OCI-LY7 (cell line): ENCODE results near the gene C10orf95. TPM values are rescaled to one million over a fixed set of nuclear protein-coding genes. Genes with fewer than 3 reads are reported as not detected.

Source experiments
- BruUV-seq: library from RNA; stranded (reverse); fragments of 400-500 nt; replicated peaks from 2 replicates; lab custom pipeline; 2021; lab: Mats Ljungman, UMichigan
- CTCF ChIA-PET: fragments of 300-600 bp; sonication (Branson Sonifier 250); formaldehyde crosslinking; loops from one replicate; lab custom pipeline; 2022; ENCODE audit warnings: antibody characterized with exemption; ENCODE audit not compliant: unreplicated experiment; lab: Charles Lee
- POLR2A ChIA-PET: fragments of 300-600 bp; sonication (Branson Sonifier 250); formaldehyde crosslinking; loops from one replicate; lab custom pipeline; 2022; ENCODE audit warnings: antibody characterized with exemption; lab: Charles Lee
- DNase-seq: peaks from one replicate; pipeline ENCODE4 v3.0.0-alpha.2; 2015; ENCODE audit warnings: low spot score
- H2AFZ ChIP-seq: fragments of 200-600 bp; sonication (generic), shearing (Covaris generic); 2 replicates; pipeline ENCODE4 v1.6.1; 2014; ENCODE audit warnings: mild to moderate bottlenecking, antibody characterized with exemption, low read length, moderate library complexity
- H3K27ac ChIP-seq: fragments of 200-600 bp; sonication (generic); 2 replicates; pipeline ENCODE4 v1.5.1; 2014; ENCODE audit warnings: mixed run types, low read depth, mild to moderate bottlenecking, moderate library complexity, low read length, inconsistent platforms; ENCODE audit not compliant: poor library complexity, severe bottlenecking
- H3K36me3 ChIP-seq: fragments of 200-600 bp; sonication (generic); 2 replicates; pipeline ENCODE4 v1.6.1; 2014; ENCODE audit warnings: mild to moderate bottlenecking, antibody characterized with exemption, low read length, moderate library complexity, mixed read lengths; ENCODE audit not compliant: insufficient read depth
- H3K4me1 ChIP-seq: fragments of 200-600 bp; sonication (generic); 2 replicates; pipeline ENCODE4 v1.5.1; 2014; ENCODE audit warnings: mild to moderate bottlenecking, low read length; ENCODE audit not compliant: insufficient read depth, poor library complexity, severe bottlenecking
- H3K4me2 ChIP-seq: fragments of 200-600 bp; sonication (generic); 2 replicates; pipeline ENCODE4 v1.6.1; 2014; ENCODE audit warnings: mild to moderate bottlenecking, low read length
- H3K4me3 ChIP-seq: fragments of 200-600 bp; sonication (generic); 2 replicates; pipeline ENCODE4 v1.5.1; 2014; ENCODE audit warnings: mild to moderate bottlenecking, low read depth, low read length; ENCODE audit not compliant: poor library complexity, severe bottlenecking
- H3K79me2 ChIP-seq: fragments of 200-600 bp; sonication (generic); 2 replicates; pipeline ENCODE4 v1.6.1; 2016; ENCODE audit warnings: low read depth, mild to moderate bottlenecking, low read length, moderate library complexity, mixed read lengths; ENCODE audit not compliant: insufficient read depth
- H3K9me2 ChIP-seq: fragments of 200-600 bp; sonication (generic); 2 replicates; pipeline ENCODE4 v1.6.1; 2016; ENCODE audit warnings: mild to moderate bottlenecking, low read length, mixed read lengths; ENCODE audit not compliant: insufficient read depth
- H3K9me3 ChIP-seq: fragments of 200-600 bp; sonication (generic); 2 replicates; pipeline ENCODE4 v1.6.1; 2014; ENCODE audit warnings: mild to moderate bottlenecking, mixed run types, low read length, mixed read lengths
- H4K20me1 ChIP-seq: fragments of 200-600 bp; sonication (generic); 2 replicates; pipeline ENCODE4 v1.6.1; 2014; ENCODE audit warnings: mild to moderate bottlenecking, antibody characterized with exemption, low read length, moderate library complexity, mixed read lengths; ENCODE audit not compliant: insufficient read depth
- CTCF ChIP-seq: fragments of 200-600 bp; sonication (generic); conservative IDR thresholded peaks from 2 replicates; pipeline ENCODE4 v1.5.1; 2014; ENCODE audit warnings: mild to moderate bottlenecking, antibody characterized with exemption, low read length, moderate library complexity, mixed read lengths
- EZH2phosphoT487 ChIP-seq: fragments of 200-600 bp; sonication (generic); IDR thresholded peaks from 2 replicates; pipeline ENCODE4 v1.6.1; 2018; ENCODE audit warnings: low read depth, borderline replicate concordance, mild to moderate bottlenecking, mixed run types, antibody characterized with exemption, low read length, moderate library complexity, mixed read lengths
- intact Hi-C: fragments of 100-400 bp; cut with micrococcal nuclease; formaldehyde crosslinking; loops from one replicate; pipeline ENCODE4 v1.10.0; 2022; ENCODE audit not compliant: unreplicated experiment
- total RNA-seq, 2 experiments: library from RNA; depleted of rRNA in 1 of 2; stranded (reverse); fragments of >200 nt in 1 of 2; shearing (Covaris generic) in 1 of 2; gene quantifications; 2 replicates each; pipeline ENCODE4 v1.2.3, GENCODE V29; 2014 to 2022

The C10orf95 gene
- total RNA-seq, 2 experiments from 2014 or later = 0.67 to 3.3 TPM

- H3K36me3 ChIP-seq = peaks cover 20% of the 10 kb centered on the region
- no peaks in the 10 kb centered on the region for H3K79me2 ChIP-seq
- CTCF ChIA-PET = no interaction called here
- no peaks in the 10 kb centered on the region for H3K4me1 ChIP-seq
- DNase-seq = no peak
- no peaks in the 10 kb centered on the region for H3K9me3 ChIP-seq
- POLR2A ChIA-PET = no interaction called here
- BruUV-seq = no TSS peak
- intact Hi-C loops = no loop called here
- H2AFZ ChIP-seq = no peak overlapping the region
- H3K4me3 ChIP-seq = no peak overlapping the region
- no peaks in the 10 kb centered on the region for H3K9me2 ChIP-seq
- no peak overlapping the region for H3K4me2 ChIP-seq
- H4K20me1 ChIP-seq = peaks cover 5% of the 10 kb centered on the region; the same call in 1 of the 2 replicates
- no peak overlapping the region for H3K27ac ChIP-seq
- no peak for TF ChIP-seq EZH2phosphoT487
- no peak for TF ChIP-seq CTCF
Measured at GRCh38 chr10:102405108-102405571, 46.2 kb downstream of the C10orf95 start.

- Histone ChIP-seq H4K20me1 (peaks cover 1% of the 10 kb centered on the region; the same call in 1 of the 2 replicates), H2AFZ (no peak overlapping the region), H3K27ac (no peak overlapping the region), H3K9me2 (no peaks in the 10 kb centered on the region), H3K4me1 (peaks cover 5% of the 10 kb centered on the region), H3K36me3 (peaks cover 25% of the 10 kb centered on the region), H3K4me2 (no peak overlapping the region), H3K4me3 (no peak overlapping the region), H3K79me2 (no peaks in the 10 kb centered on the region), H3K9me3 (no peaks in the 10 kb centered on the region)
- CTCF ChIA-PET = interaction anchor here (0.6 kb wide), 1 partner anchor 68 kb away, joined by 4 read pairs; no protein-coding TSS in a partner anchor
- no TSS peak for BruUV-seq
- intact Hi-C loops = loop anchor here (1.0 kb wide), 1 partner anchor 175 kb away; no protein-coding TSS in a partner anchor
- DNase-seq = no peak
- POLR2A ChIA-PET = interaction anchor here (0.6 kb wide), 1 partner anchor 274 kb away, joined by 3 read pairs; no protein-coding TSS in a partner anchor
- TF ChIP-seq EZH2phosphoT487 (no peak), CTCF (no peak)
Measured at GRCh38 chr10:102404361-102405107, 46.8 kb downstream of the C10orf95 start.

- Histone ChIP-seq H3K27ac (no peak overlapping the region), H3K4me3 (no peak overlapping the region), H3K79me2 (no peaks in the 10 kb centered on the region), H3K4me1 (peaks cover 12% of the 10 kb centered on the region), H2AFZ (no peak overlapping the region), H4K20me1 (no peaks in the 10 kb centered on the region; the same call in 1 of the 2 replicates), H3K36me3 (peaks cover 33% of the 10 kb centered on the region), H3K9me2 (no peaks in the 10 kb centered on the region), H3K9me3 (no peaks in the 10 kb centered on the region), H3K4me2 (no peak overlapping the region)
- no TSS peak for BruUV-seq
- DNase-seq = no peak
- POLR2A ChIA-PET = no interaction called here
- CTCF ChIA-PET = no interaction called here
- TF ChIP-seq CTCF = no peak
- TF ChIP-seq EZH2phosphoT487 = no peak
- intact Hi-C loops = no loop called here
Measured at GRCh38 chr10:102403115-102403514, 48.2 kb downstream of the C10orf95 start.
